Ovary (tissue), 9 donors: ENCODE data around the gene DPP9. TPM values are rescaled to one million over a fixed set of nuclear protein-coding genes. Genes with fewer than 3 reads are reported as not detected.
A peak's percentile ranks its signal among the peaks of the same experiment; 100 is the strongest.

ENCODE experiments used
- DNase-seq, 5 donors: peaks; one replicate each; pipeline ENCODE4 v3.0.0-alpha.2; 2019 to 2020
- H3K27ac ChIP-seq, 2 donors: fragments of 200-600 bp; one replicate each; pipeline versions ENCODE4 v1.5.1 to v1.8.0; 2019 to 2022
- H3K27me3 ChIP-seq: fragments of 200-600 bp; one replicate; pipeline ENCODE4 v1.8.0; 2022
- H3K36me3 ChIP-seq: fragments of 200-600 bp; sonication (generic); one replicate; pipeline ENCODE4 v1.5.1; 2019
- H3K4me1 ChIP-seq: one replicate; pipeline ENCODE4 v1.8.1; 2013; ENCODE audit warnings: mild to moderate bottlenecking, moderate library complexity; ENCODE audit not compliant: insufficient read depth
- H3K4me3 ChIP-seq: fragments of 200-600 bp; sonication (generic); one replicate; pipeline ENCODE4 v1.5.1; 2017
- H3K9me3 ChIP-seq, 2 donors: fragments of 200-600 bp in 1 of 2; sonication (generic) in 1 of 2; one replicate each; pipeline versions ENCODE4 v1.5.1 to v1.8.1; 2013 to 2019; ENCODE audit warnings: mild to moderate bottlenecking in 1 of 2, moderate library complexity in 1 of 2
- EP300 ChIP-seq: sonication (generic); formaldehyde crosslinking; IDR thresholded peaks from one replicate; pipeline ENCODE4 v1.6.1; 2017; ENCODE audit warnings: antibody characterized with exemption
- POLR2A ChIP-seq: fragments of 450-650 bp; IDR thresholded peaks from one replicate; pipeline ENCODE4 v1.6.1; 2017; ENCODE audit warnings: antibody characterized with exemption, mild to moderate bottlenecking, moderate library complexity
- WGBS, 3 donors: extraction: QIAGEN DNeasy Blood & Tissue Kit in 1 of 3; methylation state at CpG; one replicate each; pipeline versions ENCODE4 v1.1.5 to v1.1.7; 2013 to 2017; 5-methylcytosine and 5-hydroxymethylcytosine counted together
- intact Hi-C, 4 donors: fragments of 100-400 bp; cut with DNase I; formaldehyde crosslinking; loops; one replicate each; pipeline versions ENCODE4 v1.11.0 to v1.15.1; 2022 to 2023
- polyA plus RNA-seq, 2 donors: library from polyadenylated mRNA; stranded (reverse); fragments of 200-250 nt in 1 of 2; fragments of 350-450 nt in 1 of 2; fragmentation: Illumina TruSeq in 1 of 2; extraction: RNeasy Lipid Tissue Mini Kit (QIAGEN cat#74804) in 1 of 2; gene quantifications; one replicate each; pipeline ENCODE4 v1.2.3, GENCODE V29; 2013 to 2014
- total RNA-seq, 7 donors: library from RNA; depleted of rRNA in 2 of 7; stranded (reverse); fragments of >200 nt in 2 of 7; fragmentation: NEBNext Ultra II Directional in 3 of 7; extraction: Animal tissue kit (Norgen Biotek cat#: 25700) in 3 of 7; gene quantifications; one replicate each; pipeline versions ENCODE4 v1.1.0 to v1.2.4, GENCODE V29; 2016 to 2023
- TF ChIP-seq, protein P1 (sequence below), 3 donors: fragments of 450-650 bp in 2 of 3; fragments of 200-600 bp in 1 of 3; IDR thresholded peaks; one replicate each; pipeline versions ENCODE4 v1.5.1 to v1.8.0; 2016 to 2022; ENCODE audit warnings: antibody characterized with exemption in 3 of 3, mild to moderate bottlenecking in 1 of 3
- donor health status: DM: no; HTN: no; CAD: no; lungs with moderate emphysema.
- donor health status: DM: no; HTN: no; CAD: no.
- donor health status: Bipolar disorder and iron deficiency.
- donor health status: DM: yes; HTN: yes; CAD: no.
- donor health status: DM: no; HTN: no; CAD: no.
- donor health status: DM: yes; HTN: yes; CAD: no.

DPP9 gene
- total and polyA plus RNA-seq, 9 donors = 14.4 to 69.5 (median 40.1) TPM

DNA sequence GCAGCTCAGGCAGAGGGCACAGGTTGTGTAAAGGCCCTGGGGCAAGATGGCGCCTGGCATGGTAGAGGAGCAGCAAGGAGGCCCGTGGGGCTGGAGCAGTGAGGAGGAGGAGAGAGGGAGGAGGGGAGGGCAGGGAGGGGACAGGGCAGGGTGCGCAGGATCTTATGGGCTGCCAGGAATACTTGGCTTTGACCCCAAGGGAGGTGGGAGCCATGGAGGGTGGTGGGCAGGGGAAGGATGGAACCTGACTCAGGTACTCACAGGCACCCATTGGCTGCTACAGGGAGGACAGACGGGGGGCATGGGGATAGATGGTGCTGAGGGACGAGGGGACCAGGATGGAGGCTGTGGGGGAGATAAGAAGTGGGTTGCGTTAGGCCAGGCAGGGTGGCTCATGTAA, 81.0 kb downstream of the DPP9 start:
- H3K9me3 ChIP-seq = no peaks in the 10 kb centered on the region
- H3K27ac ChIP-seq = no peak overlapping the region
- 89 to 94% (median 90%) methylated on average over 6 of the region's 6 CpGs for WGBS, 3 donors
- DNase-seq = no peak
- intact Hi-C loops = no loop called here
- TF ChIP-seq, protein P1, sequence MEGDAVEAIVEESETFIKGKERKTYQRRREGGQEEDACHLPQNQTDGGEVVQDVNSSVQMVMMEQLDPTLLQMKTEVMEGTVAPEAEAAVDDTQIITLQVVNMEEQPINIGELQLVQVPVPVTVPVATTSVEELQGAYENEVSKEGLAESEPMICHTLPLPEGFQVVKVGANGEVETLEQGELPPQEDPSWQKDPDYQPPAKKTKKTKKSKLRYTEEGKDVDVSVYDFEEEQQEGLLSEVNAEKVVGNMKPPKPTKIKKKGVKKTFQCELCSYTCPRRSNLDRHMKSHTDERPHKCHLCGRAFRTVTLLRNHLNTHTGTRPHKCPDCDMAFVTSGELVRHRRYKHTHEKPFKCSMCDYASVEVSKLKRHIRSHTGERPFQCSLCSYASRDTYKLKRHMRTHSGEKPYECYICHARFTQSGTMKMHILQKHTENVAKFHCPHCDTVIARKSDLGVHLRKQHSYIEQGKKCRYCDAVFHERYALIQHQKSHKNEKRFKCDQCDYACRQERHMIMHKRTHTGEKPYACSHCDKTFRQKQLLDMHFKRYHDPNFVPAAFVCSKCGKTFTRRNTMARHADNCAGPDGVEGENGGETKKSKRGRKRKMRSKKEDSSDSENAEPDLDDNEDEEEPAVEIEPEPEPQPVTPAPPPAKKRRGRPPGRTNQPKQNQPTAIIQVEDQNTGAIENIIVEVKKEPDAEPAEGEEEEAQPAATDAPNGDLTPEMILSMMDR (IDR thresholded peaks at IDR 0.05) = no peak
- TF ChIP-seq POLR2A = no peak
- no peak for TF ChIP-seq EP300
- H3K27me3 ChIP-seq = no peaks in the 10 kb centered on the region
- no peaks in the 10 kb centered on the region for H3K36me3 ChIP-seq
- no peaks in the 10 kb centered on the region for H3K4me1 ChIP-seq
- H3K4me3 ChIP-seq = no peak overlapping the region

DNA sequence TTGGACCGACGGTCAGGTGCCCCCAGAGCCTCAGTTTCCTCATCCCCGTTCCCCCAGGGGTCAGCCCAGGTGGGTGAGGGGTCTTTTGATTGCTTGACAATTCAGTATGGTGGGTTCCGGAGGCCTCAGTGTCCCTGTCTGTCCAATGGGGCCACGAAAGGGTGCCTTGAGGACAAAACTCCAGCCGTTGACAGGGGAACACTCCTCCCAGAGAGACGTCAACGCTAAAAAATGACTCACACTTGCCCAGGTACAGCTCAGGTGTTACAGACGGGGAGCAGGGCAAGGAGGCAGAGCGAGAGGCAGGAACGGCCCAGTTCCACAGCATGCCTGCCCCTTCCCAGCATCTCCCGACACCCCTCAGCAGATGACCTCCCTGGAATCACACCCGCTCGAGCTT, 82.5 kb downstream of the DPP9 start:
- Histone ChIP-seq H3K4me3 (no peak overlapping the region), H3K27ac (no peak overlapping the region), H3K9me3 (no peaks in the 10 kb centered on the region), H3K4me1 (peaks cover 3% of the 10 kb centered on the region), H3K36me3 (no peaks in the 10 kb centered on the region), H3K27me3 (no peaks in the 10 kb centered on the region)
- DNase-seq = no peak
- intact Hi-C loops = no loop called here
- 76 to 91% (median 86%) methylated on average over 14 of the region's 14 CpGs for WGBS, 3 donors
- TF ChIP-seq, protein P1 (IDR thresholded peaks at IDR 0.05) = no peak
- TF ChIP-seq POLR2A (no peak), EP300 (no peak)

DNA sequence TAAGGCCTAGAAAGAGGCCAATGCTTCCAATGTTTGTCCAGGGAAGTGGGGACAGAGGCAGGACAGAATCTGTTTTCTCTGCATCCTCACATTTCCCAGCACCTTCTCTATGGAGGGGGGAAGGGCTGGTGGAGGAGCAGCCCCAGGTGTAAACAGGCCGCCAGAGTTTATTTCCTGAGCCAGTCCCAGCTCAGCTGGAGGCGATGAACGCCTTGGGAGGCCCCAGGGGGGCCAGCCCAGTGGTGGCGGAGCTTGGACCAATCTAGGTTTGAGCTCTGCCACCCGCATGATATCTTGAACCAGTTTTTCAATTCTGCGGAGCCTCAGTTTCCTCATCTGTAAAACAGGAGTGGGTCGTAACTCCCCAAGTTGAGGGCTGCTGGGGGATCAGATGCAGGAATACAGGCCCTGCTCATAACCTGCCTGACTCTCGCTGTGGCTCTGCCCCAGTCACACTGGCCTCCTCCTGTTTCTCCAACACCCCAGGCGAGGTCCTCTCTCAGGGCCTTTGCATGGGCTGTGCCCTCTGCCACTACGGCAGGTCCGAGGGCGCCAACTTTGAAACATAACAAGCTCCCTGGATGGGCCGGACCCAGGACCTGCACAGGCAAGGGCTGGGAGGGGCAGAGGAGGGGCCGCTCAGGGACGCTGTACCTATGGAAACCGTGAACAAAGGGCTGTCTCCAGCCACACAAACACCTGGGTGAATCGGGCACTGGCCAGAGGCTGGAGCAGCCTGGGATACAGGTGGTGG, 83.2 kb downstream of the DPP9 start:
- no peak for DNase-seq
- Histone ChIP-seq H3K4me3 (peak overlapping the region; percentile 43), H3K36me3 (no peaks in the 10 kb centered on the region), H3K27me3 (no peaks in the 10 kb centered on the region), H3K27ac (no peak overlapping the region), H3K9me3 (no peaks in the 10 kb centered on the region), H3K4me1 (peaks cover 3% of the 10 kb centered on the region)
- intact Hi-C loops = no loop called here
- WGBS, 3 donors = 81 to 85% (median 83%) methylated on average over 14 to 17 of the region's 17 CpGs
- TF ChIP-seq, protein P1 (IDR thresholded peaks at IDR 0.05) = no peak
- no peak for TF ChIP-seq EP300
- no peak for TF ChIP-seq POLR2A

DNA sequence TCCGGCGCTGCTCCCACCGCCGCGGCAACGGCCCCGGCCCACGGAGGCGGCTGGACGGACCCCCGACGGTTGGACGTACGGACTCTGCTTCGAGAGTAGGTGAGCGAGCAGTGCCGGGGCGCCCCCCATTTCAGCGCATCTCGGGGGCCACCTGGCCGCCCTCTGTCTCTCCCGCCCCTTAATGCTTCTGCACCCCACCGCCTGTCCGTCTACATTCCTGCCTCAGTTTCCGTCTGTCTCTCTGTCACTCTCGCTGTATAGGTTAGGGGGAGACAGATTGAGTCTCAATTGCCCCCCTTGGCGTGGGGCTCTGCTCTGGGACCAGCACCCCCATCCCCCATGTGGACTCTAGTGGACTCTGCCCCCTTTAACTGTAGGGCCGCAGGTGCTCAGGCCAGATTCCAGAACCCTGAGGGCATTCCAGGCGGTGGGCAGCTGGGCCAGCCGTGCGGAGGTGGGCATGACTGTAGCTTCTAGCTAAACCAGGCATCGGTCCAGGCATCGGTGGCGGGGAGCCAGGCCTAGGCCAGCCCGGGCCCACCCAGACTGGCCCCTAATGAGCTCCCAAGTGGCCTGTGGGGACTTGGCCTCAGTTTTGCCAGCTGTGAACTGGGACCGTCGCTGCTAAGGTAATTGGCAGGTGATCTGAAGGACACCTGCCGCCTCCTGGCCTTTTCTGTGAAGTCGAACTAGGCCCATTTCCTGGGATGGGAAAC, 84.0 kb downstream of the DPP9 start:
- peak; percentile 54 to 76 (median 75) for DNase-seq
- H3K27me3 ChIP-seq = no peaks in the 10 kb centered on the region
- 7 to 15% (median 8%) methylated on average over 26 to 39 of the region's 39 CpGs for WGBS, 3 donors
- H3K27ac ChIP-seq = peak overlapping the region in 1 of 2 donors; percentile 1
- no peaks in the 10 kb centered on the region for H3K36me3 ChIP-seq
- intact Hi-C loops = loop anchor here in 1 of 4 donors (5.0 kb wide), 1 partner anchor 82 kb away; the partner anchor contains the start of gene SEMA6B
- peak overlapping the region; percentile 43 for H3K4me3 ChIP-seq
- TF ChIP-seq EP300 = no peak
- no peaks in the 10 kb centered on the region for H3K9me3 ChIP-seq
- peaks cover 3% of the 10 kb centered on the region for H3K4me1 ChIP-seq
